GM13977 (cell line): ENCODE data around the gene GPD2.

Source experiments
- DNase-seq: peaks from one replicate; pipeline ENCODE4 v3.0.0; 2012; ENCODE audit warnings: low spot score
- in situ Hi-C: fragments of 300-500 bp; cut with MboI; formaldehyde crosslinking; loops from one replicate; pipeline ENCODE4 v1.12.0; 2022; ENCODE audit warnings: low sequenced_read_pairs, low pct_unique_long_range_greater_than_20kb, mixed read lengths, inconsistent platforms; ENCODE audit not compliant: unreplicated experiment
- TF ChIP-seq, protein P1 (sequence below): IDR thresholded peaks from 2 replicates; pipeline ENCODE4 v1.5.1; 2012; ENCODE audit warnings: mild to moderate bottlenecking, control low read depth; ENCODE audit not compliant: insufficient read depth; ENCODE audit errors: extremely low read depth, missing control alignments

The GPD2 gene

DNA sequence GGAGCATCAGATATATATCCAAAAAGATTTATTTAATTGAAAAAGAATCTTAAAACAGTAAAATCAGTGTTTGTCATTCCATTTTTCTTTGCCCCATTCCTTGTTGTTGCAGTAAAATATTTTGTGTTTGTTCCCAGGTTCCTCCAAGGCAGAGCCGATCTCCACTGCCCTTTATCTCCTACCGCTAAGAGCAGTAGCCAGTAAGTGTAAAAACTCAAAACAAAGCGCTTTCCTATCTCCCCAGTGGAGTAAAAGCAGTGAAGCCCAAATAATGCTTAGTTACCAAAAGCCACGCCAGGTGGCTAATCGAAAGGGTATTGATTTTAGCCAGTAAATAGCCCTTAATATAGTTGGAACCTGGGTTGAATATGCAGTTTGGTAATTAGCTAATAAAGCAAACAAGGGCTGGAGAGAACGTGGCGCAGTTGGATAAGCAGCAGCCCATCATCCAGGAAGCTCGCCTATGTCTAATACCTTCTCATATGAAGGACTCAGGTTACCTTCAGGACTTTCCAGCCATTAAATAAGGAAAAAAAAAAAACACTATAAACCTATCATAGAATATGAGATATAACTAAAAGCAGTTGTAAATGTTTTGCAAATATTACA, 12.4 kb upstream of the GPD2 start:
- no peak for DNase-seq
- TF ChIP-seq, protein P1, sequence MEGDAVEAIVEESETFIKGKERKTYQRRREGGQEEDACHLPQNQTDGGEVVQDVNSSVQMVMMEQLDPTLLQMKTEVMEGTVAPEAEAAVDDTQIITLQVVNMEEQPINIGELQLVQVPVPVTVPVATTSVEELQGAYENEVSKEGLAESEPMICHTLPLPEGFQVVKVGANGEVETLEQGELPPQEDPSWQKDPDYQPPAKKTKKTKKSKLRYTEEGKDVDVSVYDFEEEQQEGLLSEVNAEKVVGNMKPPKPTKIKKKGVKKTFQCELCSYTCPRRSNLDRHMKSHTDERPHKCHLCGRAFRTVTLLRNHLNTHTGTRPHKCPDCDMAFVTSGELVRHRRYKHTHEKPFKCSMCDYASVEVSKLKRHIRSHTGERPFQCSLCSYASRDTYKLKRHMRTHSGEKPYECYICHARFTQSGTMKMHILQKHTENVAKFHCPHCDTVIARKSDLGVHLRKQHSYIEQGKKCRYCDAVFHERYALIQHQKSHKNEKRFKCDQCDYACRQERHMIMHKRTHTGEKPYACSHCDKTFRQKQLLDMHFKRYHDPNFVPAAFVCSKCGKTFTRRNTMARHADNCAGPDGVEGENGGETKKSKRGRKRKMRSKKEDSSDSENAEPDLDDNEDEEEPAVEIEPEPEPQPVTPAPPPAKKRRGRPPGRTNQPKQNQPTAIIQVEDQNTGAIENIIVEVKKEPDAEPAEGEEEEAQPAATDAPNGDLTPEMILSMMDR = no peak
- in situ Hi-C loops = no loop called here

DNA sequence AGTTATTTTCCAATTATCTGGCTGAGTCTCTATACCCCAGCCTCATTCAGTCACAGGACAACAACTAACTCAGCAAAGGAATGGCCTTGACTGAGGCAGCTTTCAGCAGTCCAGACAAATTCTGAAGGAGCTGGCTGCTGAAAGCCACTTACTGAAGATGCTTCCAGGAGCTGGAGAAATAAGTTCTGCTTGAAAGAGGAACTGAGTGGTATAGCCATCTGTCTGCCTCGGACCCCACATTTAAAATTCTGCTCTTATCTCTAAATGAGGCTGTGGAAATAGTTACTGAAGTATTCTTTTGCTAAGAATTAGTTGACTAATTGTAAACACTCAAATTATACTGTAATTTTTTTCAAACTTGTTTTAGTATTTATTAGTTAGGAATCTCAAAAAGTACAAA, 9.1 kb upstream of the GPD2 start:
- in situ Hi-C loops = no loop called here
- TF ChIP-seq, protein P1 = no peak
- no peak for DNase-seq

DNA sequence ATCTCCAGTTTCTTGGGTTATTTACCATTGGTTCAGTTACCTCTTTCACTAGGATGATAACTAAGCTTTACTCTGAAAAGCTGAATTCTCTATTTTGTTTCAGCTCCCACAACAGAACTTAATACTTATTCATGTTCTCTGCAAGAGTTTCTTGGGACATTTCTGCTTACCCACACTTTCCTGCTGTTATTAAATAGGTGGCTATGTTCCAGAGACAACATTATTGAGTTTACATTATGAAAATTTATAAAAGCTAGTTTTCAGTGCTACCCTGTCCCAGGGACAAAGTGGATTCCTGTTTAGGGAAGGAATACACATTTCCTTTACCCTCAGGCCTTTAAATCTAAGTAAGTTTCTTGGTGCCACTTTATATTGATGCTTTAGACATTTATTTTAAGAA, 7.0 kb upstream of the GPD2 start:
- TF ChIP-seq, protein P1 = no peak
- no peak for DNase-seq
- in situ Hi-C loops = no loop called here

DNA sequence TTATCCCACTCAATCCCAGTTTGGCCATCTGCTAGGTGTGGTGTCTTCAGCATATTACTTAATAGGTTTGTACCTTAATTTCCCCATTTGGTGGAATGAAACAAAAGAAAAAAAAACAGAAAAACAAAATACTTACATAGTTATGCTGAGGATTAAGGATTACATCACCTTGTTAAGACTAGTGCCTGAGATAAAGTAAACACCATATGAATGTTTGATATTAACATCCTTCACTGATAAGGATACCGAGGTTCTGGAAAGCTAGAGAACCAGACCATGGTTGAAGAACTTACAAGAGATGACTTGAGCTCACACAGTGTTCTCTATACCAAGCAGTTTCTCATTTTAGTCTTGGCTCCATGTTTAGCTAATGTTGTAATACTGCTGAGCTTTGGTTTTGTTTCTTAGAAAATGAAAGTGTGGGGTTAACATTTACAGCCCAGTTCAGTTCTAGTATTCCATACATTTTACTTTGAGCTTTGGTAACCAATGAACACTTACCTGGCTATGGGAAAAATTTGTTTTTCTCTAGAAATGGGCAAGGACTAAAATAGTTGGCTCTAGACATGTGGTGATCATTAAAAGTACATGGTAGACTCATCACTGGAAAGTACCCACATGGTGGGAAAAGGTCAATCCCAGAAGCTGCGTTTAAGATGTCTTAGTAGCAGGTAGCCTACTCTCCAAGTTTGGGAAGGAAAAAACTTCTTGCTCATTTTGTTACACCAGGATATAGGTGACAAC, 5.8 kb upstream of the GPD2 start:
- no peak for DNase-seq
- in situ Hi-C loops = no loop called here
- TF ChIP-seq, protein P1 = no peak

DNA sequence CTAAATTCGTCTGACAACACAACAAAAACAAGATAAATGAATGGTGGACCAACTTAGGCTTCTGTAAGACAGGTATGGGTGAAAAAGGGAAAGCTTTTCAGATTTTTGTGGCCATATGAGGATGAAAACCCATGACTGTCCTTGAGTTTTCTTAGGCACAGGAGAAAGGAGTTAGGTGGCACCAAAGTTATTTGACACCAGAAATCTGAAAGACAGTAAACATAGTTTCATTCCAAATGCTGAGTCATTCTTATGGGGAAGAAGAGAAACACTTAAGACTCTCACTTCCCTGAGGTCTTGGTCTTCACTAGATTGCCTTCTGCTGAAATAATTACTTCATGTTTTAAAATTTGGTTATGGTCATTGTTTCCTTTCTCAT, 5.2 kb upstream of the GPD2 start:
- in situ Hi-C loops = no loop called here
- peak; percentile 70 for DNase-seq
- TF ChIP-seq, protein P1 = no peak

DNA sequence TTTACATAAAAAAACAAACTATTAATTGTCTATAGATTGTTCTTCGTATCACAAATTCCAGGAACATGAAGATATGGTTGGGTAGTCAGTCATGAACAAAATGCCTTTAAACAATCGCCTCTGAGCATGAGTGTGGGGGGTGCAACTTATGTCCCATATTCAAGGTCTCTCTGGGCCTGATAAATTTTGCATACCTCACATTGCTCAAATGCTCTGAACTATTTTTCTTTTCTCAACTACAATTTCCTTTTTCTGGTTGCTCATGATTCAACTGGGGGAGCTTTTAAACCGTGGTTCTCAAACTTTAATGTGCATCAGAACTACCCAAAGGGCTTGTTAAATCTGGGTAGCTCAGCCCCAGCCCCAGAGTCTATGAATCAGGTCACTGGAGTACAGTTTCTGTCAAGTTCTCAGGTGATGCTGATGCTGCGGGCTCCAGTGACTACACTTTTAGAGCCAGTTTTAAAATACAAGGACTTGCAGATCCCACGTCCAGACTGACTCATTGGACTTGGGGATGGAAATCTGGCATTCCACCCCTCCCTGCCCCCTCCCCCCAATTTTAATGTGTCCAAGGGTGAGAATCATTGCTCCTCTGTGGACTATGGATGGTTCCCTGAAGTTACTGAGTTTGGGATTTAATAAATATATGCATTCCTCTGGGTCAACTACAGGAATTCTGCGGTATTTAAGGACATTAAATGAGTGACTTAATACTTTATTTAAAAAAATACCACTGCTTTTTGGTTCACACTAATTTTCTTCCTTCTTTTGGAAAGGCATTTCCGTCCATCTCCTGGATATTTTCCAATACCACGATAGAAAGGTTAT, 1.5 kb upstream of the GPD2 start:
- TF ChIP-seq, protein P1 = no peak
- in situ Hi-C loops = no loop called here
- DNase-seq = peak; percentile 45
